Spleen (tissue), 11 donors: Measurements from ENCODE around the gene NEDD4. TPM values are rescaled to one million over a fixed set of nuclear protein-coding genes. Genes with fewer than 3 reads are reported as not detected.

Experiments
- DNase-seq: peaks from one replicate; pipeline ENCODE4 v3.0.0-alpha.2; 2020
- H3K27ac ChIP-seq, 8 donors: fragments of 200-600 bp; sonication (generic) in 7 of 8; 1 replicate in 4 of 8; 2 replicates in 4 of 8; pipeline versions ENCODE4 v1.5.0 to v1.8.0; 2016 to 2021; ENCODE audit warnings: inconsistent platforms in 4 of 8, mild to moderate bottlenecking in 4 of 8, moderate library complexity in 1 of 8
- H3K27me3 ChIP-seq, 7 donors: fragments of 200-600 bp; sonication (generic) in 6 of 7; replicated peaks in 1 of 7; 1 replicate in 4 of 7; 2 replicates in 3 of 7; pipeline versions ENCODE4 v1.5.0 to v1.8.0; 2016 to 2021; ENCODE audit warnings: inconsistent platforms in 3 of 7, mild to moderate bottlenecking in 1 of 7
- H3K36me3 ChIP-seq, 6 donors: fragments of 200-600 bp; sonication (generic) in 5 of 6; 1 replicate in 4 of 6; 2 replicates in 2 of 6; pipeline versions ENCODE4 v1.5.0 to v1.8.0; 2016 to 2021; ENCODE audit warnings: inconsistent platforms in 2 of 6
- H3K4me1 ChIP-seq, 6 donors: fragments of 200-600 bp; sonication (generic) in 5 of 6; 1 replicate in 3 of 6; 2 replicates in 3 of 6; pipeline versions ENCODE4 v1.5.0 to v1.8.0; 2016 to 2021; ENCODE audit warnings: inconsistent platforms in 3 of 6
- H3K4me3 ChIP-seq, 8 donors: fragments of 200-600 bp; sonication (generic) in 7 of 8; 1 replicate in 4 of 8; 2 replicates in 4 of 8; pipeline versions ENCODE4 v1.5.0 to v1.8.0; 2016 to 2021; ENCODE audit warnings: inconsistent platforms in 4 of 8, mild to moderate bottlenecking in 4 of 8, moderate library complexity in 2 of 8
- H3K9me3 ChIP-seq, 8 donors: fragments of 200-600 bp; sonication (generic) in 7 of 8; 1 replicate in 4 of 8; 2 replicates in 4 of 8; pipeline versions ENCODE4 v1.5.0 to v1.8.0; 2016 to 2021; ENCODE audit warnings: inconsistent platforms in 4 of 8
- POLR2A ChIP-seq, 3 donors: fragments of 450-650 bp; IDR thresholded peaks; one replicate each; pipeline ENCODE4 v1.5.1; 2017; ENCODE audit warnings: antibody characterized with exemption in 3 of 3, mild to moderate bottlenecking in 1 of 3
- POLR2AphosphoS5 ChIP-seq, 3 donors: sonication (generic); formaldehyde crosslinking; IDR thresholded peaks; one replicate each; pipeline ENCODE4 v1.5.1; 2017; ENCODE audit warnings: antibody characterized with exemption in 3 of 3
- WGBS, 5 donors: extraction: QIAGEN DNeasy Blood & Tissue Kit in 3 of 5; methylation state at CpG; one replicate each; pipeline versions ENCODE4 v1.1.5 to v1.1.7; 2013 to 2018; 5-methylcytosine and 5-hydroxymethylcytosine counted together
- intact Hi-C: fragments of 100-400 bp; cut with DNase I; formaldehyde crosslinking; loops from one replicate; pipeline ENCODE4 v1.15.0; 2023; ENCODE audit warnings: low total_unique reads
- polyA plus RNA-seq, 3 donors: library from polyadenylated mRNA; stranded (reverse); fragments of 200-250 nt; gene quantifications; one replicate each; pipeline ENCODE4 v1.2.1, GENCODE V29; 2013
- total RNA-seq, 7 donors: library from RNA; depleted of rRNA in 3 of 7; stranded (reverse); fragments of >200 nt in 3 of 7; fragmentation: NEBNext Ultra II Directional in 4 of 7; extraction: Animal tissue kit (Norgen Biotek cat#: 25700) in 4 of 7; gene quantifications; one replicate each; pipeline versions ENCODE4 v1.1.0 to v1.2.1, GENCODE V29; 2016 to 2021
- TF ChIP-seq, protein P1 (sequence below), 11 experiments: fragments of 200-600 bp in 7 of 11; fragments of 450-650 bp in 4 of 11; sonication (generic) in 4 of 11; IDR thresholded peaks in 8 of 11; conservative IDR thresholded peaks in 3 of 11; 1 replicate in 7 of 11; 2 replicates in 4 of 11; pipeline versions ENCODE4 v1.4.0 to v1.8.0; 2016 to 2021; ENCODE audit warnings: antibody characterized with exemption in 11 of 11, inconsistent platforms in 4 of 11, mild to moderate bottlenecking in 1 of 11
- donor health status: healthy with polysubstance abuse.
- donor health status: DM: no; HTN: no; CAD: no; lungs with moderate emphysema.
- donor health status: DM: no; HTN: no; CAD: no.
- donor health status: Bipolar disorder and iron deficiency.
- donor health status: healthy.
- donor health status: DM: no; HTN: no; CAD: no.
- donor health status: DM: yes; HTN: yes; CAD: no.

The NEDD4 gene
- total and polyA plus RNA-seq, 10 donors, result 1.5 to 22.0 (median 16.7) TPM

DNA sequence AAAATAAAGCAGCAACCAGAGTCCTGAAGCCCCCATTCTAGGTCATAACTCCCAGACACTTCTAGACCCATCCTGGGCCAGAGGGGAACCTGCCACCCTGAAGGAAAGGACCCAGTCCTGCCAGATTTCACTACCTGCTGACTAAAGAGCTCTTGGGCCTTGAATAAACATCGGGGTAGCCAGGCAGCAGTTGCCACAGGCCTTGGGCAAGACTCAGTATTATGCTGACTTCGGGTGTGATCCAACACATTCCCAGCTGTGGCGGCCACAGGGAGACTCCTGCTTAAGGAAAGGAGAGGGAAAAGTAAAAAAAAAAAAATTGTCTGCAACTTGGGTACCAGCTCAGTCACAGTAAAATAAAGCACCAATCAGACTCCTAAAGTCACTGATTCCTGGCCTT lies 23.8 kb downstream of the NEDD4 start:
- no peaks in the 10 kb centered on the region for H3K9me3 ChIP-seq
- no peaks in the 10 kb centered on the region for H3K27me3 ChIP-seq
- peaks cover 0 to 11% (median 0%) of the 10 kb centered on the region in 6 donors for H3K36me3 ChIP-seq
- no peak overlapping the region for H3K27ac ChIP-seq
- DNase-seq, result no peak
- no peaks in the 10 kb centered on the region for H3K4me1 ChIP-seq
- intact Hi-C loops, result no loop called here
- TF ChIP-seq POLR2AphosphoS5 (IDR thresholded peaks at IDR 0.05) (no peak), POLR2A (IDR thresholded peaks at IDR 0.05) (no peak)
- TF ChIP-seq, protein P1, sequence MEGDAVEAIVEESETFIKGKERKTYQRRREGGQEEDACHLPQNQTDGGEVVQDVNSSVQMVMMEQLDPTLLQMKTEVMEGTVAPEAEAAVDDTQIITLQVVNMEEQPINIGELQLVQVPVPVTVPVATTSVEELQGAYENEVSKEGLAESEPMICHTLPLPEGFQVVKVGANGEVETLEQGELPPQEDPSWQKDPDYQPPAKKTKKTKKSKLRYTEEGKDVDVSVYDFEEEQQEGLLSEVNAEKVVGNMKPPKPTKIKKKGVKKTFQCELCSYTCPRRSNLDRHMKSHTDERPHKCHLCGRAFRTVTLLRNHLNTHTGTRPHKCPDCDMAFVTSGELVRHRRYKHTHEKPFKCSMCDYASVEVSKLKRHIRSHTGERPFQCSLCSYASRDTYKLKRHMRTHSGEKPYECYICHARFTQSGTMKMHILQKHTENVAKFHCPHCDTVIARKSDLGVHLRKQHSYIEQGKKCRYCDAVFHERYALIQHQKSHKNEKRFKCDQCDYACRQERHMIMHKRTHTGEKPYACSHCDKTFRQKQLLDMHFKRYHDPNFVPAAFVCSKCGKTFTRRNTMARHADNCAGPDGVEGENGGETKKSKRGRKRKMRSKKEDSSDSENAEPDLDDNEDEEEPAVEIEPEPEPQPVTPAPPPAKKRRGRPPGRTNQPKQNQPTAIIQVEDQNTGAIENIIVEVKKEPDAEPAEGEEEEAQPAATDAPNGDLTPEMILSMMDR (IDR thresholded peaks at IDR 0.05 in 8 of 11, conservative IDR thresholded peaks at IDR 0.05 in 3 of 11), result no peak
- H3K4me3 ChIP-seq, result no peak overlapping the region
- 74 to 89% (median 86%) methylated on average over 3 of the region's 3 CpGs for WGBS, 5 donors

DNA sequence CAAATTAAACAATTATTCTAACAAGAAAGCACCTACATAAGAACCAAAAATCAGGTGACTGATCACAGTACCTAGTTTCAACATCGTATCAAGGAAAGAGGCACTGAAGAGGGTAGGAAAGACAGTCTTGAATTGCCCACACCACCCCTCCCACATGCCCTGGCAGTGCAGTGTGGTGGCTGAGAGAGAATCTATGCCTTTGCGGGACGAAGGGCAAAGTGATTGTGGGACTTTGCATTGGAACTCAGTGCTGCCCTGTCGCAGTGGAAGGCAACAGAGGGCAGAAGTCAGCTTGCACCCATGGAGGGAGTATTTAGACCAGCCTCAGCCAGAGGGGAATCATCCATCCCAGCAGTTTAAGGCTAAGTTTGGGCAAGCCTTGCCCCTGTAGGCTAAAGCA lies 24.5 kb downstream of the NEDD4 start:
- H3K9me3 ChIP-seq, result no peaks in the 10 kb centered on the region
- H3K4me3 ChIP-seq, result no peak overlapping the region
- DNase-seq, result no peak
- intact Hi-C loops, result no loop called here
- no peak overlapping the region for H3K27ac ChIP-seq
- WGBS, 5 donors, result 82 to 93% (median 90%) methylated on average over 3 to 4 of the region's 4 CpGs
- no peaks in the 10 kb centered on the region for H3K4me1 ChIP-seq
- H3K27me3 ChIP-seq, result no peaks in the 10 kb centered on the region
- TF ChIP-seq POLR2AphosphoS5 (IDR thresholded peaks at IDR 0.05) (no peak), POLR2A (IDR thresholded peaks at IDR 0.05) (no peak)
- TF ChIP-seq, protein P1 (IDR thresholded peaks at IDR 0.05 in 8 of 11, conservative IDR thresholded peaks at IDR 0.05 in 3 of 11), result no peak
- peaks cover 0 to 11% (median 0%) of the 10 kb centered on the region in 6 donors for H3K36me3 ChIP-seq

DNA sequence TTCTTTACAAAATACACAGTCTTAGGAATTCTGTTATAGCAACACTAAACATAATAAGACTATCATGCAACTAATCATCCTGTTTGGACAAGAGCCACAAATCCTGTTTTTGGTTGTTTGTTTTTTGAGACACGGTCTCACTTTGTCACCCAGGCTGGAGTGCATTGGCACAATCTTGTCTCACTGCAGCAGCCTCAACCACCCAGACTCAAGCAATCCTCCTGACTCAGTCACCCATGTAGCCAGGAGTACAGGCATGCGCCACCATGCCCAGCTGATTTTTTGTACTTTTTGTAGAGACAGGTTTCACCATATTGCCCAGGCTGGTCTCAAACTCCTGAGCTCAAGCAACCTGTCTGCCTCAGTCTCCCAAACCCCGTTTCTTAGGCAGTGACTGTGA lies 28.3 kb downstream of the NEDD4 start:
- TF ChIP-seq POLR2A (IDR thresholded peaks at IDR 0.05) (no peak), POLR2AphosphoS5 (IDR thresholded peaks at IDR 0.05) (no peak)
- TF ChIP-seq, protein P1 (IDR thresholded peaks at IDR 0.05 in 8 of 11, conservative IDR thresholded peaks at IDR 0.05 in 3 of 11), result no peak
- 86 to 93% (median 89%) methylated on average over 3 of the region's 3 CpGs for WGBS, 5 donors

DNA sequence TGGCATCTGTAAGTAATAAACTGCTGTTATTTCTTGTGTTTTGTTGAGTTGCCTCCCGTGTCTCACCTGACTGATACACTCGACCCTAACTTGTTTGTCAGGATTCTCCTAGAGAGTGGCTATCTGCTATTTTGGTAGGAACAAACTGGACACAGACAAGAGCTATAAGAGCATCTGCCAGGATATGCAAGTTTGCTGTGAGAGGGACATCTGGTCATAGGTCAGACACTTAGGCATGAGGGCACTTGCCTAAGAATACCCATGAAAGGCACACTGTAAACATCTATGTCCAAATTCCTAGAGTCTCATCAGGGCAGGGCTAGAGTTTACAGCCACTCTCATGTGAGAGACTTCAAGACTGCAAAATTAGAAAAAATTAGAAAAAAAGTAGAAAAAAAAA lies 32.5 kb downstream of the NEDD4 start:
- no peak overlapping the region for H3K27ac ChIP-seq
- no peaks in the 10 kb centered on the region for H3K9me3 ChIP-seq
- no peaks in the 10 kb centered on the region for H3K27me3 ChIP-seq
- no peaks in the 10 kb centered on the region for H3K4me1 ChIP-seq
- peaks cover 0 to 16% (median 0%) of the 10 kb centered on the region in 6 donors for H3K36me3 ChIP-seq
- TF ChIP-seq, protein P1 (IDR thresholded peaks at IDR 0.05 in 8 of 11, conservative IDR thresholded peaks at IDR 0.05 in 3 of 11), result no peak
- TF ChIP-seq POLR2A (IDR thresholded peaks at IDR 0.05), result no peak
- no peak for TF ChIP-seq POLR2AphosphoS5 (IDR thresholded peaks at IDR 0.05)
- intact Hi-C loops, result no loop called here
- no peak for DNase-seq
- H3K4me3 ChIP-seq, result no peak overlapping the region
- 77 to 92% (median 82%) methylated on average over 2 of the region's 2 CpGs for WGBS, 5 donors

More for the DNA sequence above, 28.3 kb downstream of the NEDD4 start:
- H3K27me3 ChIP-seq, result no peaks in the 10 kb centered on the region
- H3K4me3 ChIP-seq, result no peak overlapping the region
- peaks cover 0 to 13% (median 0%) of the 10 kb centered on the region in 6 donors for H3K36me3 ChIP-seq
- intact Hi-C loops, result no loop called here
- no peaks in the 10 kb centered on the region for H3K4me1 ChIP-seq
- no peak overlapping the region for H3K27ac ChIP-seq
- no peak for DNase-seq
- H3K9me3 ChIP-seq, result no peaks in the 10 kb centered on the region
